Spleen (tissue), 7 donors: ENCODE measurements around the gene ALDH1A3.

Experiments used
- CTCF ChIP-seq, 11 experiments: fragments of 200-600 bp in 7 of 11; fragments of 450-650 bp in 4 of 11; sonication (generic) in 4 of 11; IDR thresholded peaks in 8 of 11; conservative IDR thresholded peaks in 3 of 11; 1 replicate in 7 of 11; 2 replicates in 4 of 11; pipeline versions ENCODE4 v1.4.0 to v1.8.0; 2016 to 2021; ENCODE audit warnings: antibody characterized with exemption in 11 of 11, inconsistent platforms in 4 of 11, mild to moderate bottlenecking in 1 of 11
- POLR2A ChIP-seq, 3 donors: fragments of 450-650 bp; IDR thresholded peaks; one replicate each; pipeline ENCODE4 v1.5.1; 2017; ENCODE audit warnings: antibody characterized with exemption in 3 of 3, mild to moderate bottlenecking in 1 of 3
- POLR2AphosphoS5 ChIP-seq, 3 donors: sonication (generic); formaldehyde crosslinking; IDR thresholded peaks; one replicate each; pipeline ENCODE4 v1.5.1; 2017; ENCODE audit warnings: antibody characterized with exemption in 3 of 3
- donor health status: DM: no; HTN: no; CAD: no; lungs with moderate emphysema.
- donor health status: DM: no; HTN: no; CAD: no.
- donor health status: DM: no; HTN: no; CAD: no.

GRCh38 chr15:100959066-100960050 is 79.7 kb downstream of the ALDH1A3 start:
- TF ChIP-seq CTCF (IDR thresholded peaks at IDR 0.05 in 8 of 11, conservative IDR thresholded peaks at IDR 0.05 in 3 of 11) (no peak), POLR2A (IDR thresholded peaks at IDR 0.05) (no peak), POLR2AphosphoS5 (IDR thresholded peaks at IDR 0.05) (no peak)
